Measurements from ENCODE around the gene CCDC85B. TPM values are rescaled to one million over a fixed set of nuclear protein-coding genes. Genes with fewer than 3 reads are reported as not detected.
A peak's percentile ranks its signal among the peaks of the same experiment; 100 is the strongest.

The CCDC85B gene
- polyA plus RNA-seq, 1 of the 3 experiments (the other 2 are of a cell fraction): 52.8 TPM

- TF ChIP-seq ZBTB33 (IDR thresholded peaks at IDR 0.05; ENCODE audit: borderline replicate concordance, low read depth) (peak; percentile 91), CHD2 (IDR thresholded peaks at IDR 0.05; ENCODE audit: low read length, partially characterized antibody) (no peak), RFX5 (IDR thresholded peaks at IDR 0.05; ENCODE audit: low read length) (no peak), IRF3 (IDR thresholded peaks at IDR 0.05; ENCODE audit: low read depth, low read length) (no peak), POLR2AphosphoS5 (IDR thresholded peaks at IDR 0.05; ENCODE audit: low read depth, low read length) (peak; percentile 82; the same call in 1 of the 2 replicates), EP300 (IDR thresholded peaks at IDR 0.05; ENCODE audit: borderline replicate concordance in 1 of 2, low read depth in 1 of 2, low read length in 1 of 2) (peak in 1 of 2 experiments; percentile 98; a peak in 2 of 4 replicates), EZH2phosphoT487 (IDR thresholded peaks at IDR 0.05; ENCODE audit: borderline replicate concordance, low read depth) (no peak), FOXJ3 (CRISPR knock-in tag; IDR thresholded peaks at IDR 0.05) (no peak), PBX3 (IDR thresholded peaks at IDR 0.05) (peak; percentile 80), REST (IDR thresholded peaks at IDR 0.05; ENCODE audit: low read depth, low read length) (peak; percentile 62; the same call in 1 of the 2 replicates), YY1 (IDR thresholded peaks at IDR 0.05; ENCODE audit: low read depth) (no peak; the same call in 1 of the 2 replicates), FOSL2 (IDR thresholded peaks at IDR 0.05; ENCODE audit: borderline replicate concordance, low read depth) (peak; percentile 100), ELF1 (IDR thresholded peaks at IDR 0.05) (peak; percentile 51; the same call in 1 of the 2 replicates), MAX (IDR thresholded peaks at IDR 0.05; ENCODE audit: low read depth) (peak; percentile 87), TEAD4 (IDR thresholded peaks at IDR 0.05; ENCODE audit: borderline replicate concordance, insufficient read depth) (peak; percentile 99), GABPA (IDR thresholded peaks at IDR 0.05; ENCODE audit: low read depth) (no peak; the same call in 1 of the 2 replicates)
Observed at GRCh38 chr11:65915821-65916251, 25.4 kb downstream of the CCDC85B start (continued).

Measured in SK-N-SH (cell line).